NT2/D1 (cell line): Measurements from ENCODE around the gene PLB1.

Experiments
- YY1 ChIP-seq: IDR thresholded peaks from 2 replicates; pipeline ENCODE4 v1.6.1; 2011; ENCODE audit not compliant: insufficient read length, insufficient read depth
- ZNF274 ChIP-seq: IDR thresholded peaks from 2 replicates; pipeline ENCODE4 v1.6.1; 2011; ENCODE audit warnings: mild to moderate bottlenecking, low read depth, low read length

- TF ChIP-seq YY1 (no peak), ZNF274 (no peak)
Measured at GRCh38 chr2:28481905-28482304, 14.0 kb upstream of the PLB1 start.
